HG03521 (cell line): ENCODE data around the gene SPAG8.

Experiments
- ATAC-seq: cut with Tn5 transposase; IDR thresholded peaks from one replicate; pipeline ENCODE4 v1.9.1; 2021; ENCODE audit warnings: mild to moderate bottlenecking, moderate library complexity; ENCODE audit not compliant: unreplicated experiment

Gene SPAG8

DNA sequence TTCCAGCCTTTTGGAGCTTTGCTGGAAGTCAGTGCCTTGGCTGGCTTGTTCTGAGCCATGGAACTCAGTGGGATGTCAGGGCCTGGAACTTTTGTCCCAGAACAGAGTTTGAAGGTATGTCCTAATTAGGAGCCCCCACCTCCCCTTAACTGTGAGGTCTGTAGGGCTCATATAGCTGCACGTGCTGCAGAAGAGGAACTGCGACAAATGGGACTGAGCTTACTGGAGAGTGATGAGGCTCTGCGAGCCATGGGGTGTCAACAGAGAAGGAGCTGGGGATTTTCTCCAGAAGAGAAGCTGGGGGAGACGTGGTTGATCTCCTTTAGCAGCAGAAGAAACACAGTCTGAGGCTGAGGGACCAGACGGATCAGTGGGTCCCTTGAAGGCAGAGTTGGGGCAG, 27.9 kb upstream of the SPAG8 start:
- no peak for ATAC-seq

- no peak for ATAC-seq
Observed at GRCh38 chr9:35836595-35836994, 24.5 kb upstream of the SPAG8 start.

GRCh38 chr9:35835766-35836165, 23.7 kb upstream of the SPAG8 start:
- ATAC-seq = no peak

DNA sequence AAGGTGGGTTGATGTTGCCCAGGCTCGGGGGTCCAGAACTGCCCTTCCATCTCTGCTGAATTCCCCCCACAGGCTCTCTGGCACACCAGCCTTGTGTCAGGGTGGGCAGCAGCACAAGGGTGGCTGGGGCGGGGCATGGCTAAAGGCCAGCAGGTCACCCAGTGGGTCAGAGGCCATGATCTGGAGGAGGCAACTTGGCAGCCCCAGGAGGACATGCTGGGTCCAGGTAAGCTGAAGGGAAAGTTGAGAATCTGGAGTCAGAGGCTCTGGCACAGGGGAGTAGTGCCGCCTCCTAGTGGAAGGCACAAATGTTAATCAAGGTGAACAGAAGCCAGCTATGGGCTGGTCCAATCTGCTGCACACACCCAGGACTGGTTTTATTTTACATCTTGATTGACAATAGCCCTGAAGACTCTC, 23.2 kb upstream of the SPAG8 start:
- no peak for ATAC-seq

- no peak for ATAC-seq
Observed at GRCh38 chr9:35834260-35835215, 22.5 kb upstream of the SPAG8 start.

DNA sequence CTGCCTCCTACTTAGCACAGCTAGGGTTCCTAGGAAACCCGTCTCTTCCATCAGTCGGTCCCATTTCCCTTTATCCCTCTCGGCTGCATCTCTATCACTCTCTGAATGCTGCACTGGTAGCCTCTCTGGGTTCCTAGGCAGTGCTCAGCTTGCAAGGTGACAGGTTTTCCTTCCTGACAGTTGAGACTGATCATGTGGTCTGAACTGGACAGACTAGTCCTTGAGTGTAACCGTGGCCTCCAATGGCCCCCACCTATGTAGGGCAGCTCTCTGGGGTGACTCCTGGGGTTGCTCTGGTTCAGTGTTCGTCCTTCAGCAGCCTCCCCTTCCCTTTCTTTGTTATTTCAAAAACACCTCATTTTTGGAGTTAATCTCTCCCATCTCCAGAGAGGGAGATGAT, 20.8 kb upstream of the SPAG8 start:
- ATAC-seq = no peak

DNA sequence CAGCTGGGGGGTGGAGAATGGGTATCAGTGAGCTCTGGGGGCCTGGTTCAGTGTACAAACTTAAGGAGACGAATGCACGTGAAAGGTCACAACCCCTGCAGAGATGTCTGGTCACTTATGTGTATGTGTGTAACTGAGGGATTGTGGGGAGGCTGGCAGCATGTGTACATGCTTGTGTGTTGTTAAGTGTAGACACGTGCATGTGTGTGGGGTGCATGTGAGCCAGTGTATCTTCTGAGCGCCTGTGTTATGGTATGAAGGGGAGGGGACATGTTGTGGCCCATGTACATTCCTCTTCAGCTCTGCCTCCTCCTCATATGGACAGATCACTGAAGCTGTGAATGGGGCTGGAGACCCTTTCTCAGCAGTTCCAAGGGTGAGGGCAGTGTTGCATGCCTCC, 19.0 kb upstream of the SPAG8 start:
- ATAC-seq = no peak

- ATAC-seq = no peak
Observed at GRCh38 chr9:35829764-35830096, 17.7 kb upstream of the SPAG8 start.

- ATAC-seq = peak; percentile 78
Observed at GRCh38 chr9:35829084-35829763, 17.2 kb upstream of the SPAG8 start, which contains the start of gene TMEM8B. TSS of gene TMEM8B (plus strand) at chr9:35829228. CDS start at chr9:35829448, 220 bp downstream.

GRCh38 chr9:35828716-35829083, 16.6 kb upstream of the SPAG8 start, which contains the start of gene FAM221B:
TSS of gene FAM221B (minus strand) at chr9:35828732. CDS start at chr9:35826161, 2,571 bp downstream.
- peak; percentile 6 for ATAC-seq

DNA sequence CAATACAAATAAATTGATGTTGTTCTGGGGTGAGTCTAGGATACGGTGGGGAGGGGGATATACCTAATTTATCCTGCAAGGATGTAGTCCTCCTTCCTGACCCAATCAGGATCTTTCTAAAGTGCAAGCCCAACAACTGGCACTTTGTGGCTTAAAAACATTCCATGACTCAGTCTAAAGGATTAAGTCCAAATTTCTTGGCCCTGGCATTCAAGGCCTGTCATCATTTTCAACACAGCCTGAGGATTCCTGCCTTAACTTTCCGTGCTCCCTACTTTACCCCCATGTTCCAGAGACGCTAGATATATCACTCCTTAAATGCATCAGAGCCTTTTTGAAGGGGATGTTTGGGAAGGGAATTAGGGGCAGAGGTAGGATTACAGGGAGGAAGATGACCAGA, 15.4 kb upstream of the SPAG8 start:
- no peak for ATAC-seq

DNA sequence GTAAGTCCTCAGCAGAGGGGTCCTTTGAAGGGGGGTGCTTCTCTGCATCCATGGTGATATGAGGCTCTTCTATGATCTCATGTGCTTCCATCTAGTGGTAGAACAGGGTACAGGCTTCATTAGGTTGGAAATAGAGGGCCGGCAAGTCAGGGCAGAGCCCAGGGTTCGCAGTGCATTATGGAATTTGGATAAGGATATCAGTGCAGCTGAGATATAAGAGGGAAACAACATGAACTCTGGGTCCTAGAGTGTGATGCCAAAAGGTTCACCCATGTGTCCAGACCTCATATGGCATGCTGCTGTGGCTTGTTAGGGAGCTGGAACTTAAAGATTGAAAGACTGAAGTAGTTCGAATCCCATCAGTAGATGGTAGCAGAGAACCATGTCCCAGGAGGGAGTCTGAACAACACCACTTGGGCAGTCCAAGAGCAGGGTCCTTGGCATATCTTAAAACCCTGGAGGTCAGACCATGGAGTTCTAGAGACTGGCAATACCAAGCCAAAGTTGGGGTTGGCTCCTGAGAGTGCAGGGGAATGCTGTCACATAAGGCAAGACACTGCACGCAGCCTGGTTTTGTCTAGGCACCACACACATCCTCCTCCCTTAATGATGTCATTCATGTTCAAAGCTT, 14.1 kb upstream of the SPAG8 start:
- ATAC-seq = peak; percentile 33

DNA sequence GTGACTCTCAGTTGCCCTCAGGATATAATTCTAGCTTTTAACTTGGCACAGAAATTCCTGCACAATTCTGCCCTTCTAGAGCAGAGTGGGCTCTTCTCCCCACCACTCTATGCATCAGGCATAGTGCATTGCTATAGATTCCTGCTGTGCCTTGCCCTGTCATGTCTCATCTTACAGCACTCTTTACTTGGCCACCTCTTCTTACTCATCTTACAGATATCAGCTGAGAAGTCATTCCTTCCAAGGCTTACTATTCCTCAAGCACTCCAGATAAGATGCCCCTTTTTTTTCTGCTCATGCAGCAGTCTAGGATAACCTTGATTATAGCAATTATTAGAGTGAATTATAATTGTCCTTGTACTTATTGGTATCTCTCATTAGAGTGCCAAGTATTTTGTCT, 10.9 kb upstream of the SPAG8 start:
- ATAC-seq = no peak

DNA sequence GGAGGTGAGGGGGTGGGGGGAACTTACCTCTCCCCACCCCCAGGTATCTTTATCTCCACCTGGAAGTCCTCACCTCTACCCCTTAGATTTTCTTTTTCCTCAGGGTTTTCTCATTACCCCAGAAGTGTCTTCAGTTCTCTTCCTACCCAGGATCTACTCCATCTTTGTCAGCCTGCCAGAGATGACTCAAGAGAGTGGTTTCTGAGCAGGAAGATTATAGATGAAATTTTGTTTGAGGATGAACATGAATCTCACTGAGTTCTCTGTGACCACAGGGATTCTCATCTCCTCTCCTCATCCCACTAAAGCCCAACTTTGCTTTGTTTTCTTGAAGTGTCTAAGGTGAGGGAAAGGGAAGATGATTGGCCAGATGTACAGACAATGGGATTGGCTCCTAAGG, 8.0 kb upstream of the SPAG8 start:
- no peak for ATAC-seq

DNA sequence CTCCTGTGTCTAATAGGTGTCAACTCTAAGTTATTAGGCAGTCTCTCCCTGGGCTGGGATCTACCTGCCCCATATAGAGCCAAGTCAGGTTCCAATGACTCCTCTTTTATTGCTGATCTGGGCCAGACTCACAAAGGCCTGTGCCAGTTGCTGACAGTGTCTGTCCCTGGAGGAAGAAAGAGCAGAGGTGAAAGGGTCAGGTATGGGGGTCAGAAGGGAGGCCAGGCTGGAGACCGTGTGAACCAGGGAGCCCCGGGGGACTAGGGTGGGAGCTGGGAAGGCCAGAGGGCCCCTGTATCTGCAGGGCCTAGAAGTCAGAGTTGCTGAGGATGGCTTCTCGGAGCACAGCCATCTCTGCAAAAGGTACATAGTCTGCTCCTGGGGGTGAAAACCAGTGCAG, 6.3 kb upstream of the SPAG8 start:
- ATAC-seq = no peak

DNA sequence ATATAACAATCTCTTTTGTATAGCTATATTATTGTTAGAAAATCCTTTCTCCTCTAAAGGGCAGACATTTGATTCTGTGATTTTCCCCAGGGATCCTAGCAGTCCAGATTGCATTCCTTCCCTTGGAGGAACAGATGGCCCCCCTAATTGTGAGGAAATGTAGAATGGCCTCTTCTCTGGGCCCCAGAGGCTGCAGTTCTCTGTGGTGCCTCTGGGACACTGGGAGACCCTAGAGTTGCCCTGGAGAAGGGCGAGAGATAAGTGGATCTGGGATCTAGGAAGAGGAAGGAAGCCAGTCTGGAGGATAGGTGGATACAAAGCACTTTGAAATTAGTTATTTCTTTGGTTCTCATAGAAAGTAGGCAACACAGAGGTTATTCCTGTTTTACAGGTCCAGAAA, 4.6 kb upstream of the SPAG8 start:
- no peak for ATAC-seq

- ATAC-seq = peak; percentile 67
Observed at GRCh38 chr9:35814841-35815543, 2.9 kb upstream of the SPAG8 start, which contains the start of gene HINT2. TSS of gene HINT2 (minus strand) at chr9:35815042. CDS start at chr9:35814979, 63 bp downstream.

GRCh38 chr9:35814106-35814840, 2.2 kb upstream of the SPAG8 start:
- peak; percentile 16 for ATAC-seq

GRCh38 chr9:35813434-35814105, 1.5 kb upstream of the SPAG8 start:
- ATAC-seq = no peak
